HG02571 (cell line): ENCODE measurements around the gene FMNL2.

ENCODE experiments used
- ATAC-seq: cut with Tn5 transposase; IDR thresholded peaks from one replicate; pipeline ENCODE4 v1.9.1; 2021; ENCODE audit warnings: mild to moderate bottlenecking, moderate library complexity; ENCODE audit not compliant: unreplicated experiment

The FMNL2 gene

DNA sequence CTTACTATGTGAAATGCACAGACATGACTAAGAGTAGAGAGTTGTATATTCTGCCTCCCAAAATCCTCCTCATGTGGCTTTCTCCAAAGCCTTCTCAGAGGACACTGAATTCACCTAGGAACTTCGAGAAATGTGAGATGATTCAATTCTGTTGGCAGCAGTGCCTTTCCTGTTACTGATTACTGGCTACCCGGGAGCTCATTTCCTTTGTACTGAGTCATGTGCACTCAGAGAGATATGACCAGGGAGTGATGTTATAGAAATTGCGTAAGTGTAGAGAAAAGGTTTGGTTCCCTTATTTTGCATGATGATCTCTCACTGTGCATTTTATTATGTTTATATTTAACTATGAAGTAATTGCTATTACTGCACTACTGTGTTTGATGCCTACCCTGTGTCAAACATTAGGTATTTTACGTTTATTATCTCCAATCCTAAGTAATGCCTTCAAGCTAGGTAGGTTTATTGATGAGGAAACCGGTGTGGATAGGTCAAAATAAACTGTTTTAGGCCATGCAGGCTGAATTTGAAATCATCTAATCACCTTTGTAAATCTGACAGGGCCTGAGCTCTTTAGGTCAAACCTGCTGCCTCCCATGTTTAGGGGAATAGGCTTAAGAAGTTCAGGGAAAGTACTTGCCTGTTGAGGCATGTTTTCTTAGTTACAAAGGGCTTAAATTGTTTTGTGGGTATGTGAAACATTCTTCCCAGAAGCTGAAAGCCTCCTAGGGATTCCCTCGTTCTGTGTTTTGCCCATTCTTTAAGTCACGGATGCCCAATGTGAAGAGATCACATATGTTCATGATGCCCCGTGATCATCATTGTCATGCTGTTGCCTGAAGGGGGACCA lies 86.8 kb downstream of the FMNL2 start:
- peak; percentile 49 for ATAC-seq

DNA sequence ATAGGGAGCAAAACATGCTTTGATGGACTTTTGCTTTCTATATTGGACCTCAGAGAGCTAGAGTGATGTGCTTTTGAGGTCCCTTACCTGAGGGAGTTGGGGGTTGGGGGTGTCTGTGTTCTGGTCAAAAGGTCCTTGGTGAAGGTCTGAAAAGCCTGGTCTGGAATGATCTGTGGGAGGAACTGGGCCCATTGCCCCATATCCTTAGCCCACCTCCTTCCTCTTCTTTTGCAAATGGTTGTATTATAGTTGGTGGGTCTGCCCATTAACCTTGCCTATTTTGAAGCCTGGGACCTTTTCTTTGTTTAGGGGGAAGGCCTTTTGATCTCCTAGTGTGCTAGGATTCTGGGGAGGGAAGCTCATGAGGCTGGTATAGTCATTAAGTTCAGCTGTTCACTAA lies 88.7 kb downstream of the FMNL2 start:
- ATAC-seq, result no peak

DNA sequence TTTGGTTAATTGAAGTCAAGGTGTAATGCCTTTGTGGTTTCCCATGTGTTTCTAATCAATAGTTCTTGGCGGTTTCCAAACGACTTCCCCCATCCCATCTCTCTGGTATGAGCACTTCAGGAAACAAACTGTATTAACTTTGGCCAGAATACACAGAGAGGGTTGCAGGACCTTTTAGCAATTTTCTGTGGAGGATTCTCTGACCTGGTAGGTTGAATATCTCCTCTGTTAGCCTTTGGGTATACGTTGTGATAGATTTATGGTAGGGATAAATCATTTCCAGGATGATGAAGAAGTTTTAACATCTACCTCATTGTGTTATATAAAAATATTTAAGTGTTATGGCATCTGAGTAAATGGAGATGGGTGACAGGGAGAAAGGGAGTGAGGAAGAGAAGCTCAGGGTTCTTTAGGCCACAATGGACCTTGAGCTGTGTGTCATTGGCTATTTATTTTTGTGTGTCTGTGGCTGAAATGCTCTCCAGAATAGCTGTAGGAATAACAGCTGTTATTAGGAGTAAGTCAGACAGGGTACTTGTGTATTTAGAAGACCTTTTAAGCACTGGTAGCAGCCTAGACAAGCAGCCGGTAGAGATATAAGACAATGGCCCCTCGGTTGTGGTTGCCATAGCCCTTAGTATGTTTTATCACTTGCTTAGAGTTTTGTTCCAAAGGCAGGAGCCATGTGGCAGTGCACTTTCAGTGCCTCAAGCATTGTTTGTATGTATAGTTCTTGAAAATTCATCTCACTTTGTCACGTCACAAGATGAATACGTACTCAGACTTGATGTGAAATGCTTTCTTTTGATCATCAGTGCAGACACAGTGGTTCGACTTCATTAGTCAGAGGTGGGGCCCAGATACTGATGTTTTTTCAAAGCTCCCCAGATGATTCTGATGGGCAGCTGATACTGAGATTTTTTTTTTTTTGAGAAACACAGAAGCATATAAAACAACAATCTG lies 91.1 kb downstream of the FMNL2 start:
- ATAC-seq, result no peak

DNA sequence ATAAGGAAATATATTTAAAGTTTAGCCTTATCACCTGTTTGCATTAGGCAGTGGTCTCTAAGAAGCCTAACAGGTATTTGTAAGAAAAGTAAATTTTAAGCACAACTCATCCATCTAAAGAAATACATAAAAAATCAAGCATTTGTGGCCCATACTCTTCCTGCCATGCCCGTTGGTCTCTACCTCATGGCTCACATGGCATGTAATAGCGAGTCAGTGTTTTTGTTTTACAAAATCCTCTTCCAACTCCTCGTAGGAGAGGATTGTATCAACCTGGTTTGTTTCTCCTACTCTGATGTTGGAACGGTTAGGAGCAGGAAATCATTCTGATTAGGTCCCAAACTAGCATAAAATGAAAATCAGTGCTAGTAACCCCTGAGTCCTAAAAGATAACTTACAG lies 91.8 kb downstream of the FMNL2 start:
- no peak for ATAC-seq

DNA sequence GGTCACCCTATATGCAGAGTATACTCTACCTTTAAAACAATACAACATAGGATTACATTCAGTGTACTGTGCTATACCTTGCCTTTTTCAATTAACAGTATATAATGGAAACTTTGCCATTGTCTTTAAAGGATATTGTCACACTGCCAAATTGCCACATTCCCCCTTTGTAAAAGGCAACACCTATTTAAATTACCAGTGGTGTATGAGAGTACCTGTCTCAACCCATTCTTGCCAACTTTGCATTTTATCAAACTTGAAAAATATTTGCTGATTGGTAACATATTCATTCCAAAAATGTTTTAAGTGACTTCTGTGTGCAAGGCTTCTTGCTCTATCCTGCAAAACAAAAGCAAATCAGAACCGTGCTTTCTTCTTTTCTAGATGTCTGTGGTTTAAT lies 92.9 kb downstream of the FMNL2 start:
- ATAC-seq, result no peak

DNA sequence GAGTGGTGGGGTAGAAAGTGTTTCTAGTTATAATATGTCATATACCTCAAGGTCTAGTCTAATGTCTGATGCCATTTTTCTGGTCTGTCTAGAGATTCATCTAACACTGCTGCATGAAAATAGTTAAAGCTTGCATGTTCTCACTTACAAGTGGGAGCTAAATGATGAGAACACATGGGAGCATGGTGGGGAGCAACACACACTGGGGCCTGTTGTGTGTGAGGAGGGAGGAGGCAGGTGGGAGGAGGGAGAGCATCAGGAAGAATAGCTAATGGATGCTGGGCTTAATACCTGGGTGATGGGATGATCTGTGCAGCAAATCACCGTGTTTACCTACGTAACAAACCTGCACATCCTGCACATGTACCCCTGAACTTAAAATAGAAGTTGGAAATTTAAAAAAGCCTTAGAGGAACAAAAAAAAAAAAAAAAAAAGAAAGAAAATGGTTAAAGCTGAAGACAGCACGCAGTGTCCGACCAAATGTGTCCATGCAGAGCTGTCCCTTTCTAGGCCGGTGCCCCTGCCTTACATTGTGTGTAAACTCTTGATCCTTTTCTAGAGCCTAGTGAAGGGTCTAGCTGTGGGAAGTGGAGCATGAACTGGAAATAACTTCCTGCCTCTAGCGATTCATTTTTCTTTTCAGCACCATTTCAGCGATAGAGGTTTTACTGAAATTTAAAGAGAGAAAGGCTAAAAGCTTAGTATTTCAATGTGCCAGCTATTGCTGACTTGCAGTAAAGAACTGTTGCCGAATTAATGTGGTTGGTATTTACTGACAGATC lies 94.0 kb downstream of the FMNL2 start:
- ATAC-seq, result no peak

DNA sequence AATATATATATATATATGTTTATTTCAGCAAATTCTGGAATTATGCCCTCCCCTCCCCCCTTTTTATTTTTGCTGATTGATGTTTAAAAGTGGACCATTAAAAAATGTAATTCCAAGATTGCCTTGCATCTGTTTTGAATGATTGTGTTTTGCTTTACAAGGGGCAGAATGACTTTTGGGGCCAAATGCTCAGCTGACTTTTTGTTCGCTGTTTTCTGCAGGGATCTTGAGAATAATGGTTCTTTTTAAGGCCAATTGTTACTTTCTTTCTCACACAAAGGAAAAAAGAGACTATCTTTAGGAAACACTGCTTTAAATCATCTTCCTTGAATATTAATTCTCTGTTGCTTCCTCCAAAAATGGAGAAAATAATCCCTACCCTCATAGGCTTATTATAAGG lies 95.9 kb downstream of the FMNL2 start:
- no peak for ATAC-seq

DNA sequence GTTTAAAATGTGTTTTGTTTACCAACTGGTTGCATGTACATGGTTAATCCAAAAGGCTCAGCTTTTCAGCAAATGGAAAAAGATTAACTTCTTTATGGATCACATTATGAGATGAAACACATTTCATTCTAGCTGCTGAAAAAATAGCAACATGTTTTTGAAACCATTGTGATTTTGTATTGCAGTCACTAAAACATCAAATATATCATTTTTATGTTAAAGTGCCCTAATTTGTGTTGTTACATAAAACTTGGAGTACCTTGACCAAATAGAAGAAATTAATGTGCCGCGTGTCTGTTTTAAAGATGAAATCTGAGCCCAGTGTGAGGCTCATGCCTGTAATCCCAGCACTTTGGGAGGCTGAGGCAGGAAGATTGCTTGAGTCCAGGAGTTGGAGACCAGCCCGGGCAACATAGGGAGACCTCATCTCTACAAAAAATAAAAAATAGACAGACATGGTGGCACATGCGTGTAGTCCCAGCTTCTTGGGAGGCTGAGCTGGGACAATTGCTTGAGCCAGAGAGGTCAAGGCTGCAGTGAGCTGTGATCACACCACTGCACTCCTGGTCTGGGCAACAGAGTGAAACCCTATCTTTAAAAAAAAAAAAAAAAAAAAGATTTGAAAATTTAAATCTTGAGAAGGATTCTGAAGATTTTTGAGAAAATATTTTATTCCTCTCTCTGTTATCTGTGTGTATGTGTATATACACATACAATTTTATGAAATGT lies 96.6 kb downstream of the FMNL2 start:
- ATAC-seq, result no peak

DNA sequence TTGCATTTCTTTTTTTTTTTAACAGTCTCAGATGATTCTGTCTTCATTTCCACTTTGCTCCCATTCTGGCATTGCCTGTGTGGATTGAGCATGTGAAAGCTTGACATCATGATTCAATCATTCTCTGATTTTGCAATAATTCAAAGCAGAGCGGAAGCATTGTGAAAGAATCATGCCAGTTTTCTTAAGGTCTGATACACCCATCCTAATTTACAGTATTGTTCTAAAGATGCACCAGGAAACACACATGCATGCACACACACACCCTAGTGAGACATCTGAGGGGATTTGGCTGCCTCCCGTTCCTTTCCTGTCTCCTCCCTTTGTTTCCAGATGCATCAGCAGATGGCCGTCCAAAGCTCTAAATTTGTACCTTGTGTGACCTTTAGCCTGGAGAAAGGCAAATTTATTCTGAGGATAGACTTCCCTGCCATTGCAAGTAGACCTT lies 97.3 kb downstream of the FMNL2 start:
- ATAC-seq, result no peak

DNA sequence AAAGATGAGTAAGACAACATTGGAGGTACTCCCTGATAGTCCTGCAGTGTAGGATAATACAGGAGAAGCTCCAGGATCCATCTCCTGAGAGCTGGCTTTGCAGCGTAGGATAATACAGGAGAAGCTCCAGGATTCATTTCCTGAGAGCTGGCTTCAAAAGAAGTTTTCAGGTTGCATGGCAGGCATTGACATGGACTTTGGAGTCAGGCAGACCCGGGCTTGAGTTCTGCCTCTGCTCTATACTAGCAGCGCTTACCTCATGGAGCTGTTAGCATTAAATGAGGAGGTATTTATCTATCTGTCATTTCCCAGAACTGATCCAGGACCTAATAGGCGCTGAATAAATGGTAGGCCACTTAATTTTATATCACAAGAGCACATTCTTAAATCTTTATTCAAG lies 97.8 kb downstream of the FMNL2 start:
- ATAC-seq, result no peak

DNA sequence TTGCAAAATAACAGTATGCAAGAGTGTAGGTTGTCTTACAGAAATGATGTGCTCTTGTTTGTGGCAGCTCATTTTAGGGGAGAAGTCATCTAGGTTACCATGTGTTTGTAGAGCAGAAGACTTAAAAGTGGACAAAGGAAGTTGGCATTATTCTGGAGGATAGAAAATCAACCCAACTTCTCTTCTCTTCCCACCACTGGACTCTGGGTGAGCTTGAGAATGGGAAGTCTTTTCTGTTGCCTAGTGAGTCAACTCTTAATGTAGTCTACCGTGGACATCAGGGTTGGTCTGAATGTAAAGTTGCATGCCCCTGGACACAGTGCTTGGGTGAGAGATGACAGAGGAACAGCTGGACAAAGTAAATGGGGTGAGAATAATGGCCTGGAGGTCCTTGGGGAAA lies 98.3 kb downstream of the FMNL2 start:
- no peak for ATAC-seq

DNA sequence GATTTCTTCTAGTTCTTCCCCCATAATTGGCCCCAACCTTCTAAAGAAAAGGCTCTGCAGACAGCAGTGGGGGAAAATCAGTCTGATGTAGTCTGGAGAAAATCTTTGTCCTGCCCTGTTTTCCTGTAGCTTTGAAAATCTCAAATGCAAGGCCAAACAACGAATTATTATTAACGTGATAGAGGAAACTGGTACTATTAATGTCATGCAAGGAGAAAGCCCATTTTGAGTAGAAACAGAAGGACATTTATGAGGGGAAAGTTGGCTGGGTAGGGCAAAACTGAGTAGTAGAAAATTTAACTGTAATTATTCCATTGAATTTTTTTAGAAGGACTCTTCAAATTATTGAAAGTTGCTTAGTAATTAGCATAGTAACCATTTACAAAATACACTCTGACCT lies 98.8 kb downstream of the FMNL2 start:
- ATAC-seq, result no peak

DNA sequence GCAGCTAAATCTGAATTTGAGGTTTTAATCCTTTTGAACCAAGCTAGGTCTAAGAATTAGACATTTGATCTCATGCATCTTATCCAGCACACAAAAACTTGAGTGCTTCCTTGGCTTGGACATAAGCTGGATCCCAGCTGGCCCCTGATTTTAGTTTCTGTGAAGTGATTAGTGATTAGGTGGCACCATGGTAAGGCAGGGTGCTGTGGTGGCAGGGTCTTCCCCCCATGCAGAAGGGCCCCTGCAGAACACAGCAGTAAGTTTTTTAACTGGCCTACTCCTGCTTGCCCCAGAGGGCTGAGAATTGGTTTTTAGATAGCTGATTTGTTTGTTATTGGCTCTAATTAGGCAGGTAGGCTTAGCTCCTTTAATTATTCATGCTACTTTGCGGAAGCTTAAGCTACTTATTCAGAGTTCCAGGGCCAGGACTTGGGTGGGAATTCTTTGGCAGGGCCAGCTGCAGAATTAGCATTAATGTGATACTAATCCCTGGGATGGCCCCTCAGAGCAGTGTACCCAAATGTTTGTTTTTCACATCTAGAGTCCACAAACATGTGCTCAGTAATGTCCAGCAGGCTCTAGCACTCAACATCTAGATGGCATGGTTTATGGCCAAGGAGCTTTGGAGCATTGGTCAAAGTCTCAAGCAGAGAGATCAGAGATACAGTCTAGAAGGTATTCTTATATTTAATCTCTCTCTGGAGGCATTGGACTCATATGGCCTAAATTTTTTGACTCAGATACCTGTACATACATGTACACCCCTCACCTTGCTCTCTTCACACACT lies 99.6 kb downstream of the FMNL2 start:
- no peak for ATAC-seq

DNA sequence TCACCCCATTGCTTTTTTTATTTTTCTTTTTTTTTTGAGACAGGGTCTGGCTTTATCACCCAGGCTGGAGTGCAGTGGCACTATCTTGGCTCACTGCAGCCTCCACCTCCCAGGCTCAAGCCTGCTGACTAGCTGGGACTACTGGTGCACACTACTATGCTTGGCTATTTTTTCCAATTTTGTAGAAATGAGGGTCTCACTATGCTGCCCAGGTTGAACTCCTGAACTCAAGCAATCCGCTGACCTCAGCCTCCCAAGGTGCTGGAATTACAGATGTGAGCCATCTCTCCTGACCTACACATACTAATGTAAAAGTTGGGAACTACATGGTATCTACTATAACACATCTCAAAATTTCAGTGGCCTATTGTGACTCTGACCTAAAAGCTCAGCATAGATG lies 101.2 kb downstream of the FMNL2 start:
- no peak for ATAC-seq

DNA sequence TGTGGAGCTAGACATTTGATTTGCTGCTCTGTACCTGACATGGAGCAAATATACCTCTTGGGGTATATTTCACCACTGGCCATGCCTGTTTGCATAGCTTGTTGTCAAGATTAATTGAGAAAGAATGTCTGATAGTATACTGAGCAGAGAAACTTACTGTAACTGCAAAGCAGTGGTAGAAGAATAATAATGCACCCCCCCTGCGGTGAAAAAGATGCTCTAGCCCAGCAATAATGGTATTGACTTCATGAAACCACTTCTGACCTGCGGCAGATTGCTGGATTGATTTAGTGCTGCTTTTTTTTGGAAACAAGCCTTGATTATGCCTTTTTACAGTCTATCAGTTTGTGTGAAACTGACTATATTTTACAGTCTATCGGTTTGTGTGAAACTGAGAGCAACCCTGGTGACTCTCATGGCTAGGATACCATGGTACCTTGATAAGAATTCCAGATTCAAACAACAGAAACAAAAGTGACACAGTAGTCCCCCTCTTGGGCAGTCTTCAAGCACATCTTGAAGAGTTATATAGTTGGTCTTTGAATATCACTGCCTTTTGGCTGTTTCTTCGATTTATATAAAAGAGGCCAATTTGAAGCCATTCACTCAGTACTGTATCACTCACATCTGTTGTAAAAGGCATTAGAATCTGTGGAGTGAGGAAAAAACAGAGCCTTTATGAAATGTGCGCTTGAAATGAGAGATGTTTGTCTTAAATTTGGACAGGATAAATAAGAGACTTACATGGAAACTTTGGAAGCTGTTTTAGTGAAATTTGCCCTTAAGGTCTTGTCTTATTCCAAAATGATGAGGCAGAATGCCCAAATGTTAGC lies 102.5 kb downstream of the FMNL2 start:
- ATAC-seq, result no peak

DNA sequence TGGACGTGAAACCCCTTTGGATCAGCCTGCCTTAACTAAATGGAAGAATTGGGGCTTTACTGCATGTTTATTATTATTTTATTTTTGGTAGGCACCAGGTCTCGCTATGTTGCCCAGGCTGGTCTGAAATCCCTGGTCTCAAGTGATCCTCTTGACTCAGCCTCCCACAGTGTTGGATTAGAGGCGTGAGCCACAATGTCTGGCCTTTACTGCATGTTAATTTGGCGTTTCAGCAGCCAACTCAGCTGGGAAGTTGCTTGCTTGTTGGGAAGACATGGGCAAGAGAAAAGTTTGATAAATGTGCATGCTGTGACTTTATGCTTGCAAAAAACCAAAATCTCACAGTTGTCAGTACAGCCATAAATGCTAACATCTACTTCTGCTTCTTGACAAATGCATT lies 105.1 kb downstream of the FMNL2 start:
- ATAC-seq, result no peak

DNA sequence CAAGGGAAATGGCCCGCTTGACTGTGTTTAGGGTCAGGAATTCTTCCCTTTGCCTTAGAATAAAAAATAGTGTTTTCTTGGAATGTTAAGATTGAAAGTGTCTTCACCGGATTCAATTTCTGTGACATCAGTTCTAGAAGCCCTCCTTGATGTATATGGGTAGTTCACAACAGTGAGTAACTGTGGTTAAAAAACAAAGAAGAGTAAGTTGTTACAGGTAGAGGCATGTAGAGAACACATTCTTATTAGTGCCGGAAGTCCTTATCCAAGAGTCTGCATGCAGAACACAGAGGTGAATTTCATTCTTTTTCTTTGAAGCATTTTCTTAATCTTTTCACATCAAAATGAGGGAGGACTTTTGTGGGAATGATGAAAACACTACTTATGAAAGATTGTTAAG lies 105.5 kb downstream of the FMNL2 start:
- no peak for ATAC-seq

DNA sequence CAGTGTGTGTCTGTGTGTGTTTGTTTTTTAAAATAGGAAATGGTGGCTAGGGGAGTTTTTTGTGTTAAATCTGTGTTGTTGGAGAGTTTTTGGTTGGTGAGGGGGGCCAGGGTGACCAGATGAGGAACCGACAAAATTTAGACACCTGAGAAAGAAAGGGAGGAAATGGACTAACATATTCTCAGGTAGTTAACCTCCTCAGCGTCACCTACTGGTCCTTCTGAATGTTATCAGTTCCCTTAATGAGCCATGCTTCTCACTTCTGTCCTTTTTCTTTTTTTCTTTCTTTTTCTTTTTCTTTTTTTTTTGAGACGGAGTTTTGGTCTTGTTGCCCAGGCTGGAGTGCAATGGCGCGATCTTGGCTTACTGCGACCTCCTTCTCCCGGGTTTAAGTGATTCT lies 107.0 kb downstream of the FMNL2 start:
- no peak for ATAC-seq

DNA sequence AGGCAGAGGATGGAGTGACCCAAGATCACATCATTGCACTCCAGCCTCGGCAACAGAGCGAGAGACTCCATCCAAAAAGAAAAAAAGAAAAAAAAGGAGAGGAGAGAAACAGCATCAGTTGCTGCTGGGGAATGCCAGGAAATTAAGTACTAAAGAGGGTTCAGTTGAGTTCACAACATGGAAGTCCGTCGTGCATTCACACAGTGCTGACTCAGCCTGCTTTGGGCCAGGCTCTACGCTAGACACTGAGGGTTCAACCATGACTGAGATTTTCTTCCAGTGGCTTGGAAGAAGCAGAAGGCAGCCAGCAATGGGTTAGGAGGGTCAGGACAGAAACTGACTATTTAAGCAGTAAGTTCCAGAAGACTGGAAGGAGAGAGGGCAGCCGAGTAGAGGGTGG lies 108.8 kb downstream of the FMNL2 start:
- ATAC-seq, result no peak
